Right lung (tissue), 5 donors: ENCODE data around the gene ZCCHC9. TPM values are rescaled to one million over a fixed set of nuclear protein-coding genes. Genes with fewer than 3 reads are reported as not detected.
"Not testable (repeated sequence)": the region's sequence is repeated elsewhere in the genome, so short reads cannot be mapped to it uniquely, and the experiment has no call there.

Experiments
- DNase-seq, 2 donors: peaks; one replicate each; pipeline ENCODE4 v3.0.0-alpha.2; 2013
- polyA plus RNA-seq, 5 donors: library from polyadenylated mRNA; unstranded; fragments of 120-200 nt; gene quantifications; one replicate each; pipeline versions ENCODE4 v1.2.1 to v1.2.3, GENCODE V29; 2013; ENCODE audit warnings: inconsistent platforms in 1 of 5, low replicate concordance in 1 of 5; ENCODE audit not compliant: insufficient read length in 5 of 5, insufficient read depth in 1 of 5

ZCCHC9 gene
- polyA plus RNA-seq, 5 donors, result 38.3 to 48.1 (median 40.5) TPM

GRCh38 chr5:81302596-81302995 is 1.2 kb downstream of the ZCCHC9 start:
- DNase-seq, result no peak

- no peak for DNase-seq
Measured at GRCh38 chr5:81303563-81303962, 2.2 kb downstream of the ZCCHC9 start.

GRCh38 chr5:81305785-81306184 is 4.4 kb downstream of the ZCCHC9 start:
- DNase-seq, result no peak

- DNase-seq, result no peak
Measured at GRCh38 chr5:81308836-81309235, 7.4 kb downstream of the ZCCHC9 start.

- no peak for DNase-seq
Measured at GRCh38 chr5:81310402-81311063, 9.1 kb downstream of the ZCCHC9 start.

GRCh38 chr5:81313278-81313677 is 11.9 kb downstream of the ZCCHC9 start:
- DNase-seq, result no peak

- DNase-seq, result no peak
Measured at GRCh38 chr5:81313686-81314085, 12.3 kb downstream of the ZCCHC9 start.

- DNase-seq, result no peak
Measured at GRCh38 chr5:81314581-81314980, 13.2 kb downstream of the ZCCHC9 start.

- no peak for DNase-seq
Measured at GRCh38 chr5:81315336-81315735, 13.9 kb downstream of the ZCCHC9 start.

GRCh38 chr5:81315830-81316229 is 14.4 kb downstream of the ZCCHC9 start:
- no peak for DNase-seq

- no peak for DNase-seq
Measured at GRCh38 chr5:81316571-81316970, 15.2 kb downstream of the ZCCHC9 start.

GRCh38 chr5:81317536-81317935 is 16.1 kb downstream of the ZCCHC9 start:
- no peak for DNase-seq

GRCh38 chr5:81326554-81326953 is 25.2 kb downstream of the ZCCHC9 start:
- no peak for DNase-seq

GRCh38 chr5:81334304-81335061 is 33.1 kb downstream of the ZCCHC9 start:
- DNase-seq, result no peak

GRCh38 chr5:81335946-81336345 is 34.6 kb downstream of the ZCCHC9 start:
- no peak for DNase-seq

GRCh38 chr5:81336556-81336955 is 35.2 kb downstream of the ZCCHC9 start:
- DNase-seq, result no peak

- no peak for DNase-seq
Measured at GRCh38 chr5:81337803-81338202, 36.4 kb downstream of the ZCCHC9 start.

- DNase-seq, result not testable (repeated sequence)
Measured at GRCh38 chr5:81338213-81338612, 36.8 kb downstream of the ZCCHC9 start.

- DNase-seq, result no peak
Measured at GRCh38 chr5:81344736-81345135, 43.3 kb downstream of the ZCCHC9 start.

GRCh38 chr5:81345411-81346003 is 44.1 kb downstream of the ZCCHC9 start:
- DNase-seq, result no peak

GRCh38 chr5:81349161-81349560 is 47.8 kb downstream of the ZCCHC9 start:
- no peak for DNase-seq

- DNase-seq, result no peak
Measured at GRCh38 chr5:81350507-81350906, 49.1 kb downstream of the ZCCHC9 start.

GRCh38 chr5:81353189-81353588 is 51.8 kb downstream of the ZCCHC9 start:
- no peak for DNase-seq
